Measurements from ENCODE around the gene MAGI2. TPM values are rescaled to one million over a fixed set of nuclear protein-coding genes. Genes with fewer than 3 reads are reported as not detected.

The MAGI2 gene
- total RNA-seq, 1 experiment from 2014 or later = 0.25 TPM

- Mint-ChIP-seq H3K36me3 (ENCODE audit: insufficient read depth, unreplicated experiment) (no peaks in the 10 kb centered on the region), H3K27ac (ENCODE audit: unreplicated experiment) (no peak overlapping the region), H3K4me3 (ENCODE audit: unreplicated experiment) (no peak overlapping the region), H3K27me3 (ENCODE audit: insufficient read depth, unreplicated experiment) (no peaks in the 10 kb centered on the region), H3K4me1 (ENCODE audit: low read depth, unreplicated experiment) (no peaks in the 10 kb centered on the region), H3K9me3 (ENCODE audit: unreplicated experiment) (no peaks in the 10 kb centered on the region)
- no peak for DNase-seq
- no peaks in the 10 kb centered on the region for H3K27me3 ChIP-seq (replicated peaks; ENCODE audit: control insufficient read depth, insufficient read depth, low read length)
- no peak for TF ChIP-seq CTCF (IDR thresholded peaks at IDR 0.05; ENCODE audit: insufficient read depth in 1 of 2, low read depth in 1 of 2, low read length in 1 of 2, severe bottlenecking in 1 of 2, unreplicated experiment in 1 of 2)
- no peak overlapping the region for H3K4me3 ChIP-seq (ENCODE audit: low read depth, low read length)
- CTCF ChIA-PET = no interaction called here
- POLR2A ChIA-PET = no interaction called here
- no TSS peak for BruUV-seq (replicated peaks)
- intact Hi-C loops (cut with micrococcal nuclease; ENCODE audit: unreplicated experiment) = no loop called here
- no peaks in the 10 kb centered on the region for H3K36me3 ChIP-seq (ENCODE audit: control insufficient read depth, insufficient read depth, low read length)
- H3K9me3 ChIP-seq = no peaks in the 10 kb centered on the region
- no peaks in the 10 kb centered on the region for H3K4me1 ChIP-seq
Observed at GRCh38 chr7:78904983-78905382, 548.5 kb downstream of the MAGI2 start.

GRCh38 chr7:78901566-78901965 lies 551.9 kb downstream of the MAGI2 start:
- no peaks in the 10 kb centered on the region for H3K4me1 Mint-ChIP-seq (ENCODE audit: low read depth, unreplicated experiment)
- Histone ChIP-seq H3K4me1 (no peaks in the 10 kb centered on the region), H3K36me3 (ENCODE audit: control insufficient read depth, insufficient read depth, low read length) (no peaks in the 10 kb centered on the region), H3K27me3 (replicated peaks; ENCODE audit: control insufficient read depth, insufficient read depth, low read length) (no peaks in the 10 kb centered on the region), H3K9me3 (no peaks in the 10 kb centered on the region), H3K4me3 (ENCODE audit: low read depth, low read length) (no peak overlapping the region)
- no peak overlapping the region for H3K4me3 Mint-ChIP-seq (ENCODE audit: unreplicated experiment)
- DNase-seq = no peak
- ChIA-PET POLR2A (no interaction called here), CTCF (no interaction called here)
- H3K9me3 Mint-ChIP-seq (ENCODE audit: unreplicated experiment) = no peaks in the 10 kb centered on the region
- no peak for TF ChIP-seq CTCF (IDR thresholded peaks at IDR 0.05; ENCODE audit: insufficient read depth in 1 of 2, low read depth in 1 of 2, low read length in 1 of 2, severe bottlenecking in 1 of 2, unreplicated experiment in 1 of 2)
- intact Hi-C loops (cut with micrococcal nuclease; ENCODE audit: unreplicated experiment) = no loop called here
- H3K27ac Mint-ChIP-seq (ENCODE audit: unreplicated experiment) = no peak overlapping the region
- no TSS peak for BruUV-seq (replicated peaks)
- no peaks in the 10 kb centered on the region for H3K27me3 Mint-ChIP-seq (ENCODE audit: insufficient read depth, unreplicated experiment)
- H3K36me3 Mint-ChIP-seq (ENCODE audit: insufficient read depth, unreplicated experiment) = no peaks in the 10 kb centered on the region

GRCh38 chr7:78900806-78901205 lies 552.7 kb downstream of the MAGI2 start:
- Mint-ChIP-seq H3K36me3 (ENCODE audit: insufficient read depth, unreplicated experiment) (no peaks in the 10 kb centered on the region), H3K4me3 (ENCODE audit: unreplicated experiment) (no peak overlapping the region), H3K27me3 (ENCODE audit: insufficient read depth, unreplicated experiment) (no peaks in the 10 kb centered on the region), H3K4me1 (ENCODE audit: low read depth, unreplicated experiment) (no peaks in the 10 kb centered on the region), H3K9me3 (ENCODE audit: unreplicated experiment) (no peaks in the 10 kb centered on the region), H3K27ac (ENCODE audit: unreplicated experiment) (no peak overlapping the region)
- no peak for DNase-seq
- Histone ChIP-seq H3K9me3 (no peaks in the 10 kb centered on the region), H3K36me3 (ENCODE audit: control insufficient read depth, insufficient read depth, low read length) (no peaks in the 10 kb centered on the region), H3K4me1 (no peaks in the 10 kb centered on the region), H3K27me3 (replicated peaks; ENCODE audit: control insufficient read depth, insufficient read depth, low read length) (no peaks in the 10 kb centered on the region), H3K4me3 (ENCODE audit: low read depth, low read length) (no peak overlapping the region)
- ChIA-PET CTCF (no interaction called here), POLR2A (no interaction called here)
- intact Hi-C loops (cut with micrococcal nuclease; ENCODE audit: unreplicated experiment) = no loop called here
- TF ChIP-seq CTCF (IDR thresholded peaks at IDR 0.05; ENCODE audit: insufficient read depth in 1 of 2, low read depth in 1 of 2, low read length in 1 of 2, severe bottlenecking in 1 of 2, unreplicated experiment in 1 of 2) = no peak
- no TSS peak for BruUV-seq (replicated peaks)
